Naive thymus-derived CD8-positive, alpha-beta T cell (primary cell): Measurements from ENCODE around the gene RAB1B. TPM values are rescaled to one million over a fixed set of nuclear protein-coding genes. Genes with fewer than 3 reads are reported as not detected.

ENCODE experiments used
- polyA plus RNA-seq, 3 donors: library from polyadenylated mRNA; unstranded; fragments of 300-500 nt; fragmentation: Illumina TruSeq; gene quantifications; one replicate each; pipeline ENCODE4 v1.2.3, GENCODE V29; 2021
- total RNA-seq, 8 experiments: library from RNA in 2 of 8; stranded (reverse) in 2 of 8; gene quantifications; one replicate each; pipeline ENCODE4 v1.2.3 and lab custom pipeline; 2021 to 2026

The RAB1B gene
- total and polyA plus RNA-seq, 5 experiments from 2014 or later = 13.1 to 69.2 (median 16.1) TPM

Other genes starting within 250 kb of the RAB1B start
- not detected for gene CATSPER1, start 242.2 kb upstream of the RAB1B start, total RNA-seq
- gene CATSPER1, start 242.2 kb upstream of the RAB1B start, polyA plus RNA-seq = under 1 TPM in 1 of 3 donors, not detected in 2; 0.11 TPM
- gene GAL3ST3, start 219.5 kb upstream of the RAB1B start, total RNA-seq = not detected
- under 1 TPM in 1 of 3 donors, not detected in 2; 0.27 TPM for gene GAL3ST3, start 219.5 kb upstream of the RAB1B start, polyA plus RNA-seq
- 100 to 1,000 TPM; 184 to 197 TPM for gene SF3B2, start 216.3 kb upstream of the RAB1B start, total RNA-seq
- gene SF3B2, start 216.3 kb upstream of the RAB1B start, polyA plus RNA-seq = 100 to 1,000 TPM in 1 of 3 donors, 10 to 100 TPM in 2; 70.3 to 115 (median 91.6) TPM
- gene PACS1, start 198.4 kb upstream of the RAB1B start, total RNA-seq = 100 to 1,000 TPM; 312 to 317 TPM
- gene PACS1, start 198.4 kb upstream of the RAB1B start, polyA plus RNA-seq = 10 to 100 TPM; 35.9 to 98.8 (median 49.9) TPM
- gene KLC2, start 10.9 kb upstream of the RAB1B start, total RNA-seq = 10 to 100 TPM; 35.7 to 38.4 TPM
- 1 to 10 TPM; 3.7 to 8.1 (median 6.1) TPM for gene KLC2, start 10.9 kb upstream of the RAB1B start, polyA plus RNA-seq
- 1 to 10 TPM; 1.1 to 2.8 TPM for gene CNIH2, start 9.5 kb downstream of the RAB1B start, total RNA-seq
- not detected for gene CNIH2, start 9.5 kb downstream of the RAB1B start, polyA plus RNA-seq
- gene YIF1A, start 20.5 kb downstream of the RAB1B start, total RNA-seq = 10 to 100 TPM; 26.9 to 36.8 TPM
- 10 to 100 TPM; 49.1 to 59.9 (median 53.9) TPM for gene YIF1A, start 20.5 kb downstream of the RAB1B start, polyA plus RNA-seq
- gene TMEM151A, start 23.3 kb downstream of the RAB1B start, total RNA-seq = under 1 TPM in 1 of 2 experiments, not detected in 1; 0.13 TPM
- gene TMEM151A, start 23.3 kb downstream of the RAB1B start, polyA plus RNA-seq = not detected
- 10 to 100 TPM; 37.0 to 41.3 TPM for gene CD248, start 48.4 kb downstream of the RAB1B start, total RNA-seq
- gene CD248, start 48.4 kb downstream of the RAB1B start, polyA plus RNA-seq = 100 to 1,000 TPM in 2 of 3 donors, 10 to 100 TPM in 1; 43.8 to 128 (median 114) TPM
- gene RIN1, start 67.8 kb downstream of the RAB1B start, total RNA-seq = 1 to 10 TPM; 7.6 to 8.0 TPM
- 1 to 10 TPM; 2.7 to 6.5 (median 3.7) TPM for gene RIN1, start 67.8 kb downstream of the RAB1B start, polyA plus RNA-seq
- gene BRMS1, start 76.5 kb downstream of the RAB1B start, total RNA-seq = 10 to 100 TPM; 47.6 to 48.8 TPM
- gene BRMS1, start 76.5 kb downstream of the RAB1B start, polyA plus RNA-seq = 10 to 100 TPM; 61.7 to 65.8 (median 63.6) TPM
- gene B4GAT1, start 79.0 kb downstream of the RAB1B start, total RNA-seq = 1 to 10 TPM; 7.2 to 7.5 TPM
- gene B4GAT1, start 79.0 kb downstream of the RAB1B start, polyA plus RNA-seq = 10 to 100 TPM in 1 of 3 donors, 1 to 10 TPM in 2; 7.1 to 12.1 (median 8.5) TPM
- gene SLC29A2, start 103.1 kb downstream of the RAB1B start, total RNA-seq = 10 to 100 TPM; 12.9 to 13.9 TPM
- 1 to 10 TPM; 1.4 to 3.9 (median 2.3) TPM for gene SLC29A2, start 103.1 kb downstream of the RAB1B start, polyA plus RNA-seq
- not detected for gene NPAS4, start 152.4 kb downstream of the RAB1B start, total RNA-seq
- gene NPAS4, start 152.4 kb downstream of the RAB1B start, polyA plus RNA-seq = not detected
- 10 to 100 TPM; 24.8 to 24.9 TPM for gene MRPL11, start 170.2 kb downstream of the RAB1B start, total RNA-seq
- 10 to 100 TPM; 86.9 to 98.2 (median 87.9) TPM for gene MRPL11, start 170.2 kb downstream of the RAB1B start, polyA plus RNA-seq
- gene PELI3, start 198.3 kb downstream of the RAB1B start, total RNA-seq = 10 to 100 TPM; 15.0 to 16.3 TPM
- 1 to 10 TPM; 2.7 to 4.1 (median 3.4) TPM for gene PELI3, start 198.3 kb downstream of the RAB1B start, polyA plus RNA-seq
- gene DPP3, start 211.8 kb downstream of the RAB1B start, total RNA-seq = 10 to 100 TPM; 20.0 to 23.7 TPM
- 10 to 100 TPM; 20.0 to 25.4 (median 20.5) TPM for gene DPP3, start 211.8 kb downstream of the RAB1B start, polyA plus RNA-seq
- 10 to 100 TPM; 31.7 to 32.8 TPM for gene BBS1, start 242.0 kb downstream of the RAB1B start, total RNA-seq
- gene BBS1, start 242.0 kb downstream of the RAB1B start, polyA plus RNA-seq = 10 to 100 TPM in 2 of 3 donors, 1 to 10 TPM in 1; 9.4 to 11.9 (median 11.2) TPM